Uterus (tissue), 4 donors: ENCODE measurements around the gene RREB1. TPM values are rescaled to one million over a fixed set of nuclear protein-coding genes. Genes with fewer than 3 reads are reported as not detected.

Source experiments
- DNase-seq, 2 donors: peaks; one replicate each; pipeline ENCODE4 v3.0.0-alpha.2; 2019 to 2020
- H3K27ac ChIP-seq, 2 donors: fragments of 200-600 bp; sonication (generic); 1 replicate in 1 of 2; 2 replicates in 1 of 2; pipeline ENCODE4 v1.5.1; 2016 to 2018
- H3K27me3 ChIP-seq, 2 donors: fragments of 200-600 bp; sonication (generic); one replicate each; pipeline ENCODE4 v1.5.1; 2018 to 2019; ENCODE audit warnings: control low read depth in 1 of 2
- H3K36me3 ChIP-seq, 2 donors: fragments of 200-600 bp; sonication (generic); one replicate each; pipeline ENCODE4 v1.5.1; 2019; ENCODE audit warnings: control low read depth in 1 of 2
- H3K4me1 ChIP-seq, 2 donors: fragments of 200-600 bp; sonication (generic); one replicate each; pipeline ENCODE4 v1.5.1; 2018 to 2019; ENCODE audit warnings: control low read depth in 1 of 2
- H3K4me3 ChIP-seq, 2 donors: fragments of 200-600 bp; sonication (generic); 1 replicate in 1 of 2; 2 replicates in 1 of 2; pipeline ENCODE4 v1.5.1; 2018 to 2019; ENCODE audit warnings: mild to moderate bottlenecking in 1 of 2
- H3K9me3 ChIP-seq, 2 donors: fragments of 200-600 bp; sonication (generic); one replicate each; pipeline ENCODE4 v1.5.1; 2019; ENCODE audit warnings: control low read depth in 1 of 2
- CTCF ChIP-seq, 4 experiments: fragments of 200-600 bp in 2 of 4; fragments of 450-650 bp in 2 of 4; sonication (generic) in 2 of 4; IDR thresholded peaks; one replicate each; pipeline ENCODE4 v1.5.1; 2016 to 2019; ENCODE audit warnings: antibody characterized with exemption in 4 of 4, mild to moderate bottlenecking in 2 of 4, moderate library complexity in 1 of 4
- POLR2A ChIP-seq, 2 donors: fragments of 450-650 bp; IDR thresholded peaks; one replicate each; pipeline ENCODE4 v1.6.1; 2016; ENCODE audit warnings: antibody characterized with exemption in 2 of 2, mild to moderate bottlenecking in 1 of 2, moderate library complexity in 1 of 2
- intact Hi-C: fragments of 100-400 bp; cut with DNase I; formaldehyde crosslinking; loops from one replicate; pipeline ENCODE4 v1.15.1; 2023; ENCODE audit warnings: low total_unique reads
- total RNA-seq, 4 donors: library from RNA; depleted of rRNA in 3 of 4; stranded (reverse); fragments of >200 nt in 3 of 4; gene quantifications; one replicate each; pipeline versions ENCODE4 v1.1.0 to v1.2.4, GENCODE V29; 2014 to 2023
- donor health status: DM: yes; HTN: yes; CAD: no.

Gene RREB1
- total RNA-seq, 4 donors from 2014 or later: 15.1 to 65.9 (median 22.7) TPM

GRCh38 chr6:7115543-7116231, 7.9 kb downstream of the RREB1 start:
- peak in 1 of 2 donors; percentile 28 for DNase-seq
- no peaks in the 10 kb centered on the region for H3K9me3 ChIP-seq

GRCh38 chr6:7119272-7119801, 11.6 kb downstream of the RREB1 start:
- H3K27ac ChIP-seq: no peak overlapping the region
- no peaks in the 10 kb centered on the region for H3K36me3 ChIP-seq
- H3K4me1 ChIP-seq: peaks cover 13% of the 10 kb centered on the region in 2 donors
- intact Hi-C loops: no loop called here
- H3K9me3 ChIP-seq: no peaks in the 10 kb centered on the region
- H3K4me3 ChIP-seq: no peak overlapping the region
- no peak for DNase-seq
- TF ChIP-seq CTCF (IDR thresholded peaks at IDR 0.05) (no peak), POLR2A (IDR thresholded peaks at IDR 0.05) (no peak)
- no peaks in the 10 kb centered on the region for H3K27me3 ChIP-seq

More at GRCh38 chr6:7115543-7116231, 7.9 kb downstream of the RREB1 start:
- Histone ChIP-seq H3K4me1 (peaks cover 9 to 13% of the 10 kb centered on the region in 2 donors), H3K4me3 (no peak overlapping the region), H3K27me3 (no peaks in the 10 kb centered on the region), H3K27ac (peak overlapping the region; percentile 41 to 64), H3K36me3 (no peaks in the 10 kb centered on the region)
- intact Hi-C loops: no loop called here
- no peak for TF ChIP-seq POLR2A (IDR thresholded peaks at IDR 0.05)
- TF ChIP-seq CTCF (IDR thresholded peaks at IDR 0.05): no peak

- Histone ChIP-seq H3K27ac (no peak overlapping the region), H3K4me3 (no peak overlapping the region), H3K27me3 (no peaks in the 10 kb centered on the region), H3K4me1 (peaks cover 0 to 9% of the 10 kb centered on the region in 2 donors), H3K36me3 (no peaks in the 10 kb centered on the region), H3K9me3 (no peaks in the 10 kb centered on the region)
- TF ChIP-seq CTCF (IDR thresholded peaks at IDR 0.05) (no peak), POLR2A (IDR thresholded peaks at IDR 0.05) (no peak)
- intact Hi-C loops: no loop called here
- DNase-seq: no peak
Observed at GRCh38 chr6:7121700-7122241, 14.0 kb downstream of the RREB1 start.

GRCh38 chr6:7122684-7123083, 14.9 kb downstream of the RREB1 start:
- H3K4me1 ChIP-seq: peaks cover 0 to 9% of the 10 kb centered on the region in 2 donors
- no peaks in the 10 kb centered on the region for H3K36me3 ChIP-seq

More at GRCh38 chr6:7122684-7123083, 14.9 kb downstream of the RREB1 start:
- TF ChIP-seq CTCF (IDR thresholded peaks at IDR 0.05) (no peak), POLR2A (IDR thresholded peaks at IDR 0.05) (no peak)
- H3K4me3 ChIP-seq: no peak overlapping the region
- DNase-seq: no peak
- H3K9me3 ChIP-seq: no peaks in the 10 kb centered on the region
- no peak overlapping the region for H3K27ac ChIP-seq
- no peaks in the 10 kb centered on the region for H3K27me3 ChIP-seq
- intact Hi-C loops: no loop called here
